ENCODE data around the gene ZDHHC21. TPM values are rescaled to one million over a fixed set of nuclear protein-coding genes. Genes with fewer than 3 reads are reported as not detected.
"Not testable (repeated sequence)": the region's sequence is repeated elsewhere in the genome, so short reads cannot be mapped to it uniquely, and the experiment has no call there.

The ZDHHC21 gene
- total RNA-seq, 4 donors from 2014 or later, result 12.0 to 18.4 (median 16.1) TPM

DNA sequence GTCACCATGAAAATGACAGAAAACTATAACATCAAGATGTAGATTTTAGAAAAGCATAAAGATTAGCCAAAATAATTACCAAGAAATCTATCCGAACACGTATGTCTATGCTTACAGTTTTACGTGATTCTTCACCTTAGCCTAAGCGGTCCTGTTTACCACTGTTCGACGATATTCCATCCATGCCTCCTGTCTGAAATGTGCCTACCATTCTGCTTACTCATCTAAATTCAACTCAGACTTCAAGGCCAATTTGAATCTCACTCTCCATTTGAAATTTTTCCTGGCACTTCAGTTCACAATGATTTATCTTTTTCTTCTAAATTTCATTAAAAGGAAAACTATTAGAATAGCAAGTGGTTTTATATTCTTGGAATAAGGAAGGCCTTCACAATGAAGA lies 15.4 kb downstream of the ZDHHC21 start:
- H3K9me3 ChIP-seq, result no peaks in the 10 kb centered on the region
- no peak for TF ChIP-seq EP300 (IDR thresholded peaks at IDR 0.05)
- TF ChIP-seq POLR2A (IDR thresholded peaks at IDR 0.05), result no peak
- TF ChIP-seq CTCF (IDR thresholded peaks at IDR 0.05), result no peak
- H3K27me3 ChIP-seq, result no peaks in the 10 kb centered on the region
- WGBS, 2 donors, result 90 to 97% methylated on average over 6 of the region's 6 CpGs
- no peaks in the 10 kb centered on the region for H3K4me1 ChIP-seq
- DNase-seq (ENCODE audit: low spot score in 2 of 2), result no peak
- no peak overlapping the region for H3K27ac ChIP-seq
- H3K4me3 ChIP-seq, result no peak overlapping the region
- H3K36me3 ChIP-seq, result peaks cover 0 to 26% (median 0%) of the 10 kb centered on the region in 3 donors

GRCh38 chr9:14677396-14677795 lies 15.8 kb downstream of the ZDHHC21 start:
- H3K27ac ChIP-seq, result no peak overlapping the region
- TF ChIP-seq CTCF (IDR thresholded peaks at IDR 0.05), result no peak
- no peak for TF ChIP-seq POLR2A (IDR thresholded peaks at IDR 0.05)
- no peak for TF ChIP-seq EP300 (IDR thresholded peaks at IDR 0.05)
- no peak overlapping the region for H3K4me3 ChIP-seq
- 84 to 86% methylated on average over 2 of the region's 2 CpGs for WGBS, 2 donors
- no peaks in the 10 kb centered on the region for H3K9me3 ChIP-seq
- H3K27me3 ChIP-seq, result no peaks in the 10 kb centered on the region
- DNase-seq (ENCODE audit: low spot score in 2 of 2), result no peak
- no peaks in the 10 kb centered on the region for H3K4me1 ChIP-seq
- H3K36me3 ChIP-seq, result peaks cover 0 to 26% (median 0%) of the 10 kb centered on the region in 3 donors

GRCh38 chr9:14674630-14675029 lies 18.6 kb downstream of the ZDHHC21 start:
- peaks cover 0 to 29% (median 0%) of the 10 kb centered on the region in 3 donors for H3K36me3 ChIP-seq
- DNase-seq (ENCODE audit: low spot score in 2 of 2), result no peak
- no peak overlapping the region for H3K4me3 ChIP-seq
- H3K9me3 ChIP-seq, result no peaks in the 10 kb centered on the region
- no peaks in the 10 kb centered on the region for H3K4me1 ChIP-seq
- TF ChIP-seq POLR2A (IDR thresholded peaks at IDR 0.05), result no peak
- WGBS, 2 donors, result 69 to 73% methylated on average over 3 of the region's 3 CpGs
- H3K27me3 ChIP-seq, result no peaks in the 10 kb centered on the region
- H3K27ac ChIP-seq, result no peak overlapping the region

GRCh38 chr9:14671377-14671776 lies 21.9 kb downstream of the ZDHHC21 start:
- Histone ChIP-seq H3K27me3 (no peaks in the 10 kb centered on the region), H3K9me3 (no peaks in the 10 kb centered on the region), H3K4me1 (no peaks in the 10 kb centered on the region), H3K36me3 (peaks cover 0 to 18% (median 0%) of the 10 kb centered on the region in 3 donors), H3K4me3 (no peak overlapping the region), H3K27ac (no peak overlapping the region)
- TF ChIP-seq CTCF (IDR thresholded peaks at IDR 0.05), result no peak
- TF ChIP-seq POLR2A (IDR thresholded peaks at IDR 0.05), result no peak
- no peak for DNase-seq (ENCODE audit: low spot score in 2 of 2)
- 73 to 78% methylated on average over 3 of the region's 3 CpGs for WGBS, 2 donors

DNA sequence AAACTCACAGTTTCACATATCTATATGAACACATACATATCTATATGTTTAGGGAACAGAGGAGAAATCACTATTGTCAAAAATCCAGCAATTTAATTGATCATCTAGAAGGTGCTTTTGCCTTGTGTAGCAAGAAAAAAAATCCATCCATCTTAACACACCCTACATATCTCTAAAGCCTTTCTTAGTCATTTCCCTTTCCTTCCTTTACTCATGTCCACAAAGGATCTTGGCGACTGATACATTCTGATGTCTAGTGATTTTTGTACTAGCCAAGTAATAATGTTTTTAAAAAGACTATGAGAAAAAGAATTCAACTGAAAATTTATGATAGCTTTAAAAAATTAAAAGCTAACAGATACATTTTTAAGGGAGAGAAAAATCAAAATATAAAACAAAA lies 22.5 kb downstream of the ZDHHC21 start:
- H3K9me3 ChIP-seq, result no peaks in the 10 kb centered on the region
- H3K4me3 ChIP-seq, result no peak overlapping the region
- no peak for TF ChIP-seq POLR2A (IDR thresholded peaks at IDR 0.05)
- no peak for TF ChIP-seq CTCF (IDR thresholded peaks at IDR 0.05)
- TF ChIP-seq EP300 (IDR thresholded peaks at IDR 0.05), result no peak
- 37 to 86% methylated on average over 1 of the region's 1 CpG for WGBS, 2 donors
- no peak overlapping the region for H3K27ac ChIP-seq
- DNase-seq (ENCODE audit: low spot score in 2 of 2), result no peak
- H3K36me3 ChIP-seq, result peaks cover 0 to 18% (median 0%) of the 10 kb centered on the region in 3 donors
- no peaks in the 10 kb centered on the region for H3K27me3 ChIP-seq
- no peaks in the 10 kb centered on the region for H3K4me1 ChIP-seq

DNA sequence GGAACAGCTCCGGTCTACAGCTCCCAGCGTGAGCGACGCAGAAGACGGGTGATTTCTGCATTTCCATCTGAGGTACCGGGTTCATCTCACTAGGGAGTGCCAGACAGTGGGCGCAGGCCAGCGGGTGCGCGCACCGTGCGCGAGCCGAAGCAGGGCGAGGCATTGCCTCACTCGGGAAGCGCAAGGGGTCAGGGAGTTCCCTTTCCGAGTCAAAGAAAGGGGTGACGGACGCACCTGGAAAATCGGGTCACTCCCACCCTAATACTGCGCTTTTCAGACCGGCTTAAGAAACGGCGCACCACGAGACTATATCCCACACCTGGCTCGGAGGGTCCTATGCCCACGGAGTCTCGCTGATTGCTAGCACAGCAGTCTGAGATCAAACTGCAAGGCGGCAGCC lies 29.2 kb downstream of the ZDHHC21 start:
- H3K4me1 ChIP-seq; H3K27me3 ChIP-seq; H3K36me3 ChIP-seq; DNase-seq (ENCODE audit: low spot score in 2 of 2); H3K4me3 ChIP-seq; H3K9me3 ChIP-seq; H3K27ac ChIP-seq: not testable (repeated sequence)
- 99 to 100% methylated on average over 10 to 22 of the region's 30 CpGs for WGBS, 2 donors
